Breast epithelium (tissue), 3 donors: ENCODE data around the gene CAPZA1.

ENCODE experiments used
- POLR2A ChIP-seq: fragments of 450-650 bp; IDR thresholded peaks from one replicate; pipeline ENCODE4 v1.6.1; 2016; ENCODE audit warnings: antibody characterized with exemption, mild to moderate bottlenecking, moderate library complexity
- POLR2AphosphoS5 ChIP-seq, 3 donors: sonication (generic); formaldehyde crosslinking; IDR thresholded peaks; one replicate each; pipeline ENCODE4 v1.6.1; 2017; ENCODE audit warnings: antibody characterized with exemption in 3 of 3
- TF ChIP-seq, protein P1 (sequence below), 3 donors: fragments of 450-650 bp; IDR thresholded peaks; one replicate each; pipeline ENCODE4 v1.5.1; 2016 to 2017; ENCODE audit warnings: antibody characterized with exemption in 3 of 3, mild to moderate bottlenecking in 3 of 3, moderate library complexity in 3 of 3

DNA sequence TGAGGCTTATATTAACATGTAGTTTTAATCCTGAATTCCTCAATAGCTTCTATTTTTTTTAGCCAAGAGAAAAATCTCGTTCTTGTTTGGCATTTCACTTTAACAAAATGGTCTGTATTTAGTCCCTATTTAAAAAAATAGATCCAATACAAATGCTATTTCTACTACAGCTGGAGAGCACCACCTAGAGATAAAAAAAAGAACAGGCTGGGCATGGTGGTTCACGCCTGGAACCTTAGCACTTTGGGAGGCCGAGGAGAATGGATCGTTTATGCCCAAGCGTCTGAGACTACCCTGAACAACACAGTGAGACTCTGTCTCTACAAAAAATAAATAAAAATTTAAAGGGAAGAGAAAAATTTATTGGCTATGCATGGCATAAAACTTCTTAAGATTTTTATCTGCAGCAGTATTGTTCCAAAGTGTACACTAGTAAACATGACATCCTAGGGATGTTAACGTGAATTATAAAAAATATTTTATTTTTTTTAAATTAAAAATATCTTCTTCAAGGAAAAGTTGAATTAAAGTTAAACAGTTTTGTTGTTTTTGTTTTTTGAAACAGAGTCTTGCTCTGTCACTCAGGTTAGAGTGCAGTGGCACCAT, 5.1 kb upstream of the CAPZA1 start:
- TF ChIP-seq, protein P1, sequence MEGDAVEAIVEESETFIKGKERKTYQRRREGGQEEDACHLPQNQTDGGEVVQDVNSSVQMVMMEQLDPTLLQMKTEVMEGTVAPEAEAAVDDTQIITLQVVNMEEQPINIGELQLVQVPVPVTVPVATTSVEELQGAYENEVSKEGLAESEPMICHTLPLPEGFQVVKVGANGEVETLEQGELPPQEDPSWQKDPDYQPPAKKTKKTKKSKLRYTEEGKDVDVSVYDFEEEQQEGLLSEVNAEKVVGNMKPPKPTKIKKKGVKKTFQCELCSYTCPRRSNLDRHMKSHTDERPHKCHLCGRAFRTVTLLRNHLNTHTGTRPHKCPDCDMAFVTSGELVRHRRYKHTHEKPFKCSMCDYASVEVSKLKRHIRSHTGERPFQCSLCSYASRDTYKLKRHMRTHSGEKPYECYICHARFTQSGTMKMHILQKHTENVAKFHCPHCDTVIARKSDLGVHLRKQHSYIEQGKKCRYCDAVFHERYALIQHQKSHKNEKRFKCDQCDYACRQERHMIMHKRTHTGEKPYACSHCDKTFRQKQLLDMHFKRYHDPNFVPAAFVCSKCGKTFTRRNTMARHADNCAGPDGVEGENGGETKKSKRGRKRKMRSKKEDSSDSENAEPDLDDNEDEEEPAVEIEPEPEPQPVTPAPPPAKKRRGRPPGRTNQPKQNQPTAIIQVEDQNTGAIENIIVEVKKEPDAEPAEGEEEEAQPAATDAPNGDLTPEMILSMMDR (IDR thresholded peaks at IDR 0.05): peak in 2 of 3 donors; percentile 20 to 27
- TF ChIP-seq POLR2A (no peak), POLR2AphosphoS5 (IDR thresholded peaks at IDR 0.05) (no peak)
